HG03378 (cell line): Measurements from ENCODE around the gene GPR132.
A peak's percentile ranks its signal among the peaks of the same experiment; 100 is the strongest.
"Not testable (repeated sequence)": the region's sequence is repeated elsewhere in the genome, so short reads cannot be mapped to it uniquely, and the experiment has no call there.

ENCODE experiments used
- ATAC-seq: cut with Tn5 transposase; IDR thresholded peaks from one replicate; pipeline ENCODE4 v1.9.1; 2021; ENCODE audit warnings: mild to moderate bottlenecking, moderate library complexity; ENCODE audit not compliant: unreplicated experiment

Gene GPR132

GRCh38 chr14:105076296-105076804, 11.1 kb upstream of the GPR132 start:
- ATAC-seq, result no peak

- ATAC-seq, result no peak
Observed at GRCh38 chr14:105075379-105076295, 10.4 kb upstream of the GPR132 start.

GRCh38 chr14:105074601-105075053, 9.4 kb upstream of the GPR132 start:
- ATAC-seq, result no peak

- ATAC-seq, result no peak
Observed at GRCh38 chr14:105073720-105074600, 8.7 kb upstream of the GPR132 start.

DNA sequence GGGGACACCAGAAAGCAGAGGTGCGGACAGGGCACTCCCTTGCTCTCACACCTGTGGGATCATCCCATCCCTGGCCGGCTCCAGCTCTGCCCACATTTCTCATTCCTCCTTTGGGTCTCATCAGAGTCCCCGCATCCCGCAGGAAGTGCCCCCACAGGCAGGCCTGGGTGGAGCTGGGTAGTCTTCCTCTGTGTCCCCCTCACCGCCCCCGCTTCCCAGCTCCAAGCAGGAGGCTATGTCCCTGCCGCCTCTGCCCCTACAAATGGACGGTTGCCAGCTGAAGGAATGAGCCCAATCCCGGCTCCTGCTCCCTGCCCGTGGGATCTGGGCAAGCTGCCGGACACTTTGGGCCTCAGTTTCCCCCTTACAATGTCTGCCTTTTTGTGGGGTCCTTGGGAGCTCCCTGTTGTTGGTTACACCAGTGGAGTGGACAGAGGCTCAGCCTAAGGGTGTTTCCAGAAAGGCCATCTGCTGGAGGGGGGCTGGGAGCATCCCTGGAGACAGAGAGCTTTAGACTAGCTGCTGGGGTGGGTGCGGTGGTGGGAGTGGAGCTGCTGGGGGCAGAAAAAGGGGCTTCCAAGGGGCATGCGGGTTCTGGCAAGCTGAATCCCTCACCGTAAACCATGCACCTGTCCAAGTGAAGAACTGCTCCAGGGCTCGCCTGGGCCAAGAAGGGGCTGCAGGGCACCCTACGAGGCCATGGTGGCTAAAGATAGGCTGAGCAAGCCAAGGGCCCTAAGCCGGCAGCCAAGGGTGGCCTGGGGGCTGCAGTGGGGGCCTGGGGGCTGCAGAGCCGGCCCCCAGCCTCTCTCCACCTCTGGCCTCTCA, 7.9 kb upstream of the GPR132 start:
- no peak for ATAC-seq

GRCh38 chr14:105072381-105072861, 7.2 kb upstream of the GPR132 start:
- no peak for ATAC-seq

DNA sequence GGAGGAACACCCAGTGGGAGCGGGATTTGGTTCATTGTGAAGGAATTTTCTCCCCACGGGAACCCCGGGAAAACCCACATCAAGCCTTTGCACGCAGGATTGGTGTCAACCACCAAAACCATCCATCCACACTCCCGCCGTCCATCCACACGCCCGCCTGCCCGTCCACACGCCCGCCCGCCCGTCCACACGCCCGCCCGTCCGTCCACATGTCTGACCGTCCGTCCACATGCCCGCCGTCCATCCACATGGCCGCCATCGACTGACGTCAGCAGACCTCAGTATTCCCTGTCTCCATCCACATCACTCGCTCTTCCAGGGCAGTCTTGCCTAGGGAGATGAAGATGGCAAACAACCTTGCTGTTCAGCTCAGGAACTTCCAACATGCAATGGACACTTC, 6.7 kb upstream of the GPR132 start:
- no peak for ATAC-seq

GRCh38 chr14:105071326-105071725, 6.1 kb upstream of the GPR132 start:
- ATAC-seq, result no peak

- ATAC-seq, result no peak
Observed at GRCh38 chr14:105070760-105071137, 5.5 kb upstream of the GPR132 start.

DNA sequence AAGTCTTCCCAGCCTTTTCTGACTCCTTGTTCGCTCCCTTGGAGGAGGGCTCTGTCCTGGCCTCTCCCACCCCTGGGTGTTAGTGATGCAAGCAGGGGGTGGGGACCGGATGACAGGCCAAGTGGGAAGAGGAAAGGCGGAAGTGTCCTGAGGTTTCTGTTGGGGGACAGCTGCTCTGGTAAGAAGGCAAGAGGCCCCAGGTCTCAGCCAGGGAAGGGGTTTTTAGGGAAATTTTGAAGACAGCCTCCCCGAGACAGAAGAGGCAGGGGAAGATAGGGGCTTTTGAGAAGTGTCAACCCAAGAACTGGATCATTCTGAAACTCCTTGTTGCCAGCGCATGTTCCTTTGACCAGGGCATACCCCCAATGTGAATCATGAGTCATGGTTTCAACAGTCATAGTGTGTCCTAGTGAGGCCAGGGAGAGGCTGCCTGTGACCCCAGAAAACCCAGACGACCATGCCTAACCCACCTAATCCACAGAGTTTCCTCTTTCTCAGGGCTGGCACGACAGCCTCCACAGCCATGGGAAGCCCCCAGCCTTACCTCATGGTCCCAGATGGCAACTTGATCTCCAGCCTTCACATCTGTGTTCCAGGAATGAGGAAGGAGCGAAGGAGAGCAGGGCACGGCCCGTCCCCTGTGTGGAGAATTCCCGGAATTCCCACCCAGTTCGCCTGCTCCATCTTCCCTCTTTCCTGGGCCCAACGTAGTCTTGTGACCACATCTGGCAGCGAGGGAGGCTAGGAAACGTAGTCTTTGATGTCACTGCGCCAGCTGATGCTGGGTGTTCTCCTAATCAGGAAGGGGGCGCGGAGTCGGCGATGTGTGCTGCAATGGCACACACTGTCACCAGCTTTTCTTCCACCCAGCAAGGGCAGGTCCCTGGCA, 4.9 kb upstream of the GPR132 start:
- peak; percentile 48 for ATAC-seq

DNA sequence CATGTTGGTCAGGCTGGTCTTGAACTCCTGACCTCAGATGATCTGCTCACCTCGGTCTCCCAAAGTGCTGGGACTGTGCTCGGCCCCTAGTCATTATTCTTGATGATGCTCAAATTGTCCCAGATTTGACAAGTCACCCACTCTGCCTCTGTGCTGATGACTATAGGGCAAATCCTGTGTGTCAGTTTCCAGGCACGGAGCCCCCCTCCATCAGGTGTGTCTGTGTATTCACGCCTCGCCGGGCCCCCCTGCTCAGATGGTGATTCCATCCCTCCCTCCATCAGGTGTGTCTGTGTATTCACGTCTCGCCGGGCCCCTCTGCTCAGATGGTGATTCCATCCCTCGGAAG, 4.3 kb upstream of the GPR132 start:
- no peak for ATAC-seq

DNA sequence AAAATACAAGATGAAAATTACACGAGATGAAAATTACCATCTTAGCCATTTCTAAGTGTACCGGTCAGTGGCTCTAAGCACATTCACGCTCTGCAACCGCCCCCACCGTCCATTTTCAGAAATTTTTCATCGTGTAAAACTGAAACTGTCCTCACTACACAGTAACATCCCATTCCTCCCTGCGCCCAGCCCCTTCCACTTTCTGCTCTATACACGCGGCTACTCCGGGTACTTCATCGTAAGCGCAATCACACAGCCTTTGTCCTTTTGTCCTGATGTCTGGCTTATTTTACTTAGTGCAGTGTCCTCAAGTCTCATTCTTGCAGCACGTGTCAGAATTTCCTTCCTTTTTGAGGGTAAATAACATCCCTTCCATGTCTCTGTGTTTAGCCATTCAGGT, 3.6 kb upstream of the GPR132 start:
- no peak for ATAC-seq

DNA sequence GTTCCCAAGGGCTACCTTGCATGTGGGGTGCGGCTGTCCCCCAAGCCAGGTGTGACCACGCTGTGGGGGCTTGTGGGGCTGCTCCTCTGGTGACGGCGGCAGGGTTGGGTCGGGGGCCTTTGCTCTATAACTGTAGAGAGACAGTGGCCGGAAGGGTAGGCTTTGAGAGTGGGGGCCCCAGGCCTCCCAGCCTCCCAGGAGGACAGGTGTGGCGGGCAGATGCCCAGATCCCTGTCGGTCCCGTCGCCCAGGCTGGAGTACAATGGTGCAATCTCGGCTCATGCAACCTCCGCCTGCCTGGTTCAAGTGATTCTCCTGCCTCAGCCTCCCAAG, 2.7 kb upstream of the GPR132 start:
- no peak for ATAC-seq

- no peak for ATAC-seq
Observed at GRCh38 chr14:105067140-105067968, 2.1 kb upstream of the GPR132 start.

DNA sequence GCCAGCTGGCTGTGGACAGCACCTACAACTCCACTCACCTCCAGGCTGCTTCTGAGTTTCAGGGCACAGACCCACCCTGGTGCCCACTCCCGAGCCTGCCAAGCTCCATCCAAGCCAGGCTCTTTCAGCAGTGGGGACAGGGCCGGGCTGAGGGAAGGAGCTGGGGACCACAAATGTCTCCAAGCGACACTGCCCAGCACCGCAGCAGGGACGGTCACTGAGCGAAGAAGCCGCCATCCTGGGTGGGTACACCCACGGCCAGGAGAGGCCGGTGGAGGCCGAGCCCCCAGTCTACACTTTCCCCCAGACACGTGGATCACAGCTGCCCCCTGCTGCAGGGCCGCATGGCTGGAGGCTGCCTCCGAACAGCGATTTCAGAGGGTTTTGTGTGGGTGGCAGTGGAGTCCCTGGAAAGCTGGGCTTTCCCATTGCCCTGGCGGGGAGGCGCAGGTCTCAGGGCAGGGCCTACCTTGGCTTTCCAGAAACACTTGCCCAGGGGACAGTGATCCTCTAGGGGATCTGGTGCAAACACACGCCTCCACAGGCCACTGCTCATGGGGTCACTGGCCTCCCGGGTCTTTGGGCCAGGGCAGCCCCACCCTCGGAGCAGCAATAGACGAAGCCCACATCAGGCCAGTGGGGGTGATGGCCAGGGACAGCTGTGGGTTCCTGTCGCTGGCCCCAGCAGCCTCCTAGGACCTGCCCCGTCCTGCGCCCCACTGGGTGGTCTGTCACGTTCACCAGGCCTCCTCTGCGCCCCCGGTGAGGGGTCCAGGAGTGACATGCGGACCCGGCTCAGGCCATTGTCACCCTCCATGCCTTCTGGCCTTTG, 1.2 kb upstream of the GPR132 start:
- ATAC-seq, result no peak

- ATAC-seq, result no peak
Observed at GRCh38 chr14:105064721-105065143, 498 bp downstream of the GPR132 start.

DNA sequence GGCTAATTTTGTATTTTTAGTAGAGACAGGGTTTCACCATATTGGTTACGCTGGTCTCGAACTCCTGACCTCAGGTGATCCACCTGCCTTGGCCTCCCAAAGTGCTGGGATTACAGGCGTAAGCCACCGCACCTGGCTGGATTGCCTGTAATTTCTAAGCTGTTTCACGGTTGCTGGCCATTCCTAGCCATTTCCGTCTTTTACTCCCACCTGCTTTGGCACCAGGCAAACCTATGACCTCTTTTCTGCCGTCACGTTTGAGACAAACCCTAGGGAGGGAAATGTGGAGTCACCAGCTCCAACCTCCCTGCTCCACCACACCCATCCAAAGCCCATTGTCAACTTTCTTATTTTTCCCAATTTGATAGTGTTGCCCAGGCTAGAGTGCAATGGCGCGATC, 1.2 kb downstream of the GPR132 start:
- ATAC-seq, result no peak

GRCh38 chr14:105063506-105063905, 1.7 kb downstream of the GPR132 start:
- not testable (repeated sequence) for ATAC-seq
